Peyer's patch (tissue), 4 donors: ENCODE data around the gene PPRC1.

Experiments used
- POLR2A ChIP-seq, 2 donors: fragments of 450-650 bp; IDR thresholded peaks; one replicate each; pipeline ENCODE4 v1.5.1; 2017; ENCODE audit warnings: antibody characterized with exemption in 2 of 2, mild to moderate bottlenecking in 2 of 2, moderate library complexity in 2 of 2
- TF ChIP-seq, protein P1 (sequence below), 6 experiments: fragments of 450-650 bp in 4 of 6; fragments of 200-600 bp in 2 of 6; sonication (generic) in 1 of 6; IDR thresholded peaks; one replicate each; pipeline ENCODE4 v1.5.1; 2017 to 2019; ENCODE audit warnings: antibody characterized with exemption in 6 of 6, mild to moderate bottlenecking in 3 of 6, moderate library complexity in 1 of 6

DNA sequence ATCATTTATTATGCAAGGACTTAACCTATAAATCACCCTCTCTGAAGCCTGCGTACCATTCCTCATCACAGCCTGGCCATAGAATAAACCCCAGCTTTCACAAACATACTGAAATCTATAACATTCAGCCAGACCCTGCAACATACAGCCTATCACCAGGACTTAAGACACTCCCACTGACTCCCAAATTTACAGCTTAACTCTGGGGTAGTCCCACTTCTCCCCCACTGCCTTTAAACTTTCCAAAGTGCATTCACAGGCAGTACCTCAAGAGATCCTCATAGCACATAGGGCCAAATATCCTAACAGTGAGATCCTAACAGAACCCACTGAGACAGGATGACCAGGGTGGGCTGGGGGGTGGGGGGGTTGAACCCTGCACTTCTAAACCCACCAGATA, 16.2 kb upstream of the PPRC1 start:
- TF ChIP-seq, protein P1, sequence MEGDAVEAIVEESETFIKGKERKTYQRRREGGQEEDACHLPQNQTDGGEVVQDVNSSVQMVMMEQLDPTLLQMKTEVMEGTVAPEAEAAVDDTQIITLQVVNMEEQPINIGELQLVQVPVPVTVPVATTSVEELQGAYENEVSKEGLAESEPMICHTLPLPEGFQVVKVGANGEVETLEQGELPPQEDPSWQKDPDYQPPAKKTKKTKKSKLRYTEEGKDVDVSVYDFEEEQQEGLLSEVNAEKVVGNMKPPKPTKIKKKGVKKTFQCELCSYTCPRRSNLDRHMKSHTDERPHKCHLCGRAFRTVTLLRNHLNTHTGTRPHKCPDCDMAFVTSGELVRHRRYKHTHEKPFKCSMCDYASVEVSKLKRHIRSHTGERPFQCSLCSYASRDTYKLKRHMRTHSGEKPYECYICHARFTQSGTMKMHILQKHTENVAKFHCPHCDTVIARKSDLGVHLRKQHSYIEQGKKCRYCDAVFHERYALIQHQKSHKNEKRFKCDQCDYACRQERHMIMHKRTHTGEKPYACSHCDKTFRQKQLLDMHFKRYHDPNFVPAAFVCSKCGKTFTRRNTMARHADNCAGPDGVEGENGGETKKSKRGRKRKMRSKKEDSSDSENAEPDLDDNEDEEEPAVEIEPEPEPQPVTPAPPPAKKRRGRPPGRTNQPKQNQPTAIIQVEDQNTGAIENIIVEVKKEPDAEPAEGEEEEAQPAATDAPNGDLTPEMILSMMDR (IDR thresholded peaks at IDR 0.05) = no peak
- TF ChIP-seq POLR2A (IDR thresholded peaks at IDR 0.05) = no peak
